OCI-LY1 (cell line): ENCODE results near the gene PPM1G.

ENCODE experiments used
- H2AFZ ChIP-seq: fragments of 200-600 bp; sonication (generic), shearing (Covaris generic); 2 replicates; pipeline ENCODE4 v1.6.0; 2014; ENCODE audit warnings: antibody characterized with exemption, mild to moderate bottlenecking, low read length
- H3F3A ChIP-seq: fragments of 200-600 bp; sonication (generic), shearing (Covaris generic); 2 replicates; pipeline ENCODE4 v1.6.0; 2014; ENCODE audit warnings: mild to moderate bottlenecking, antibody characterized with exemption, low read length, moderate library complexity; ENCODE audit not compliant: insufficient read depth
- H3K27ac ChIP-seq: fragments of 200-600 bp; sonication (generic); 2 replicates; pipeline ENCODE4 v1.5.1; 2014; ENCODE audit warnings: low read length, mixed run types, mild to moderate bottlenecking, low read depth; ENCODE audit not compliant: poor library complexity, severe bottlenecking
- H3K27me3 ChIP-seq: fragments of 200-600 bp; sonication (generic); 2 replicates; pipeline ENCODE4 v1.6.0; 2014; ENCODE audit warnings: antibody characterized with exemption, mild to moderate bottlenecking, low read length, moderate library complexity; ENCODE audit not compliant: insufficient read depth
- H3K36me3 ChIP-seq: fragments of 200-600 bp; sonication (generic); 2 replicates; pipeline ENCODE4 v1.6.1; 2014; ENCODE audit warnings: mild to moderate bottlenecking, antibody characterized with exemption, low read length, moderate library complexity, mixed read lengths; ENCODE audit not compliant: insufficient read depth
- H3K4me1 ChIP-seq: fragments of 200-600 bp; sonication (generic); 2 replicates; pipeline ENCODE4 v1.5.1; 2014; ENCODE audit warnings: mild to moderate bottlenecking, low read length, moderate library complexity; ENCODE audit not compliant: insufficient read depth, severe bottlenecking
- H3K4me2 ChIP-seq: fragments of 200-600 bp; sonication (generic), shearing (Covaris generic); 2 replicates; pipeline ENCODE4 v1.6.1; 2014; ENCODE audit warnings: low read length
- H3K4me3 ChIP-seq: fragments of 200-600 bp; sonication (generic); 2 replicates; pipeline ENCODE4 v1.5.1; 2014; ENCODE audit warnings: low read length, low read depth, mild to moderate bottlenecking, mixed read lengths; ENCODE audit not compliant: poor library complexity, severe bottlenecking
- H3K79me2 ChIP-seq: fragments of 200-600 bp; shearing (Covaris generic); 2 replicates; pipeline ENCODE4 v1.6.1; 2016; ENCODE audit warnings: mixed run types, low read length, mixed read lengths; ENCODE audit not compliant: insufficient read depth
- H3K9ac ChIP-seq: fragments of 200-600 bp; sonication (generic), shearing (Covaris generic); 2 replicates; pipeline ENCODE4 v1.6.1; 2014; ENCODE audit warnings: mild to moderate bottlenecking, low read length, mixed read lengths
- H3K9me2 ChIP-seq: fragments of 200-600 bp; sonication (generic), shearing (Covaris generic); 2 replicates; pipeline ENCODE4 v1.6.1; 2014; ENCODE audit warnings: low read depth, mild to moderate bottlenecking, low read length, mixed read lengths
- H3K9me3 ChIP-seq: fragments of 200-600 bp; shearing (Covaris generic); 2 replicates; pipeline ENCODE4 v1.6.1; 2014; ENCODE audit warnings: low read length, mixed read lengths
- H4K20me1 ChIP-seq: fragments of 200-600 bp; sonication (generic), shearing (Covaris generic); 2 replicates; pipeline ENCODE4 v1.6.0; 2016; ENCODE audit warnings: mild to moderate bottlenecking, low read length; ENCODE audit not compliant: insufficient read depth
- EZH2 ChIP-seq: fragments of 200-600 bp; sonication (generic), shearing (Covaris generic); IDR thresholded peaks from 2 replicates; pipeline ENCODE4 v1.8.0; 2017; ENCODE audit warnings: borderline replicate concordance, mixed run types, mild to moderate bottlenecking, antibody characterized with exemption, low read length, moderate library complexity, mixed read lengths
- TF ChIP-seq, protein P1 (sequence below): fragments of 200-600 bp; sonication (generic), shearing (Covaris generic); IDR thresholded peaks from 2 replicates; pipeline ENCODE4 v1.5.1; 2017; ENCODE audit warnings: mild to moderate bottlenecking, antibody characterized with exemption, low read length, moderate library complexity, mixed read lengths

PPM1G gene

DNA sequence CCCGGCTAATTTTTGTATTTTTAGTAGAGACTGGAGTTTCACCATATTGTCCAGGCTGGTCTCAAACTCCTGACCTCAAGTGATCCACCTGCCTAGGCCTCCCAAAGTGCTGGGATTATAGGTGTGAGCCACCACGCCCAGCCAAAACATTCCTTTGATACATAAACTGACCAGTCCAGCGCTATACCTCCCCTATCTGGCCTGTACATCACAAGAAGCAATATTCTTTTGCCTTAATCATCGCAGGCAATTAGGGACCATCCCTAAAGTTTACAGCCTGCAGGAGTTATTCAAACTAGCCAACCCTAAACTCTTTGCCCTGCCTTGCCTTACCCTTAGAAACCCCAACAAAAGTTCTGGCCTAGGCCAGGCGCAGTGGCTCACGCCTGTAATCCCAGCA is 6.8 kb upstream of the PPM1G start:
- Histone ChIP-seq H3K27ac (no peak overlapping the region), H3K9me2 (no peaks in the 10 kb centered on the region), H3K9ac (no peak overlapping the region), H3K4me1 (no peaks in the 10 kb centered on the region), H3F3A (no peaks in the 10 kb centered on the region), H3K4me3 (no peak overlapping the region), H4K20me1 (no peaks in the 10 kb centered on the region), H2AFZ (no peak overlapping the region), H3K27me3 (no peaks in the 10 kb centered on the region), H3K9me3 (no peaks in the 10 kb centered on the region), H3K4me2 (no peak overlapping the region), H3K79me2 (no peaks in the 10 kb centered on the region), H3K36me3 (no peaks in the 10 kb centered on the region)
- no peak for TF ChIP-seq EZH2
- TF ChIP-seq, protein P1, sequence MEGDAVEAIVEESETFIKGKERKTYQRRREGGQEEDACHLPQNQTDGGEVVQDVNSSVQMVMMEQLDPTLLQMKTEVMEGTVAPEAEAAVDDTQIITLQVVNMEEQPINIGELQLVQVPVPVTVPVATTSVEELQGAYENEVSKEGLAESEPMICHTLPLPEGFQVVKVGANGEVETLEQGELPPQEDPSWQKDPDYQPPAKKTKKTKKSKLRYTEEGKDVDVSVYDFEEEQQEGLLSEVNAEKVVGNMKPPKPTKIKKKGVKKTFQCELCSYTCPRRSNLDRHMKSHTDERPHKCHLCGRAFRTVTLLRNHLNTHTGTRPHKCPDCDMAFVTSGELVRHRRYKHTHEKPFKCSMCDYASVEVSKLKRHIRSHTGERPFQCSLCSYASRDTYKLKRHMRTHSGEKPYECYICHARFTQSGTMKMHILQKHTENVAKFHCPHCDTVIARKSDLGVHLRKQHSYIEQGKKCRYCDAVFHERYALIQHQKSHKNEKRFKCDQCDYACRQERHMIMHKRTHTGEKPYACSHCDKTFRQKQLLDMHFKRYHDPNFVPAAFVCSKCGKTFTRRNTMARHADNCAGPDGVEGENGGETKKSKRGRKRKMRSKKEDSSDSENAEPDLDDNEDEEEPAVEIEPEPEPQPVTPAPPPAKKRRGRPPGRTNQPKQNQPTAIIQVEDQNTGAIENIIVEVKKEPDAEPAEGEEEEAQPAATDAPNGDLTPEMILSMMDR = no peak

DNA sequence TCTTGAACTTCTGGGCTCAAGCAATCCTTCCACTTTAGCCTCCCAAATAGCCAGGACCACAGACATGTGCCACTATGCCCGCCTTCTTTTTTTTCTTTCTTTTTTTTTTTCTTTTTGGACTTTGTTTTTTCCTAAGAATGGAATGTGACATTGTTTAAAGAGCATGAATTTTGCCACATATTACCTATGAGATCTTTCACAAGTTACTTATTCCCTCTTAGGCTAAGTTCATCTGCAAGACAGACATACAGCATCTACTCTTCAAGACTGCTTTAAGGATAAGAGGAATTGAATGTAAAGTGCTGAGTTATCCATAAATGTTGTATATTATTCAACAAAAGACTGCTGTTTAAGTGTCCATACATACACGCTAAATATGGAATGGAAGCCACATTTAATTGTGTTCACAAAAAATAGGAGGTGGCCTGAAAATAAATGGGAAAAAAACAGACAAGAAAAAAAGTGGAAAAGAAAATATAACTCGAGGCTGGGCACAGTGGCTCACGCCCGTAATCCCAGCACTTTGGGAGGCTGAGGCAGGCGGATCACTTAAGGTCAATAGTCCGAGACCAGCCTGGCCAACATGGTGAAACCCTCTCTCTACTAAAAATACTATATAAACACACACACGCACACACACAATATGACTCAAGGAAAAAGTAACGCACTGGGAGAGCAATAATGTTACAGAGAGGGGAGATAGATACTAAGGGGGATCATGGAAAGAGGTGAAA is 3.2 kb upstream of the PPM1G start:
- Histone ChIP-seq H3K27ac (no peak overlapping the region), H3K9me3 (no peaks in the 10 kb centered on the region), H3K9me2 (no peaks in the 10 kb centered on the region), H3K79me2 (peaks cover 17% of the 10 kb centered on the region), H2AFZ (no peak overlapping the region), H3K4me1 (peaks cover 17% of the 10 kb centered on the region), H3K4me2 (no peak overlapping the region), H3K27me3 (no peaks in the 10 kb centered on the region), H4K20me1 (no peaks in the 10 kb centered on the region), H3F3A (no peaks in the 10 kb centered on the region), H3K4me3 (no peak overlapping the region), H3K36me3 (peaks cover 2% of the 10 kb centered on the region), H3K9ac (no peak overlapping the region)
- TF ChIP-seq EZH2 = no peak
- TF ChIP-seq, protein P1 = no peak

DNA sequence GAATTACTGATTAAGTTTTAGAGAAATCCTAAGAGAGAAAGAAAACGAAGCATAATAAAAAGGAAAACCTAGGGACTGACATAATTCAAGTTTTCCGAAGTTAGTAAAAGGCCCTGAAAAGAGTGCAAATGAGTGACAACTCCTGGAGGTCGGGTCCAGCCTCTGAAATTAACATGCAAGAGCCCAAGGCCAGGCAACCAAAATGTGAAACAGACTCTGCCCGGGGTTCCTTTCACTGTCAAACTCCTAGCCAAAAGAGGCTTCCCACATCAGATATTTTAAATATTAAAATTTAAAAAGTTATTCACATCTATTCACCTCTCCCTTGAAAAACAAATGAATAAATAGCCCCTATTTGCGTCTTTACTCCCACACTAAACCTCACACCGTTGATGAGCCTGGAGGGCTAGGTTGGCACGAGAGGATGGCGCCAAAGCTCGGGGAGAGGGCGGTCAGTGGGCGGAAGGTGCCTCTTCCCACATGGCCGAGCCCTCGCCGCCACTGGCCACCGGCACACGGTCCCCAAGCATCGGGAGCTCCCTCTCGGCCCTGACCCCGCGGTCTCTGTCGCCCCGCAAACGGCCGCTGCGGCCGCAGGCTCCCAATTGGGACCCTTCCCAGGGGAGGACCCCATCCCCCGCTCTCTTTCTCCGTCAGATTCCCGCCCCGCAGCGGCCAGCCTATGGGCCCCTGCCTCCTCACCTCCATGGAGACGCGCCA is 630 bp downstream of the PPM1G start:
- no peaks in the 10 kb centered on the region for H4K20me1 ChIP-seq

More for the DNA sequence above, 630 bp downstream of the PPM1G start:
- Histone ChIP-seq H3K4me1 (peaks cover 30% of the 10 kb centered on the region), H3K4me2 (peak overlapping the region; percentile 89), H3K4me3 (peak overlapping the region; percentile 100), H3K27ac (peak overlapping the region; percentile 40), H3K9me2 (no peaks in the 10 kb centered on the region), H3K27me3 (no peaks in the 10 kb centered on the region), H3K79me2 (peaks cover 55% of the 10 kb centered on the region), H3F3A (no peaks in the 10 kb centered on the region), H3K9me3 (no peaks in the 10 kb centered on the region), H2AFZ (no peak overlapping the region), H3K36me3 (peaks cover 33% of the 10 kb centered on the region), H3K9ac (peak overlapping the region; percentile 99)
- TF ChIP-seq EZH2 = no peak
- TF ChIP-seq, protein P1 = no peak
